Measurements from ENCODE around the gene CTU1. TPM values are rescaled to one million over a fixed set of nuclear protein-coding genes. Genes with fewer than 3 reads are reported as not detected.

Gene CTU1
- total and polyA plus RNA-seq, 10 donors = 1.1 to 8.2 (median 6.0) TPM

DNA sequence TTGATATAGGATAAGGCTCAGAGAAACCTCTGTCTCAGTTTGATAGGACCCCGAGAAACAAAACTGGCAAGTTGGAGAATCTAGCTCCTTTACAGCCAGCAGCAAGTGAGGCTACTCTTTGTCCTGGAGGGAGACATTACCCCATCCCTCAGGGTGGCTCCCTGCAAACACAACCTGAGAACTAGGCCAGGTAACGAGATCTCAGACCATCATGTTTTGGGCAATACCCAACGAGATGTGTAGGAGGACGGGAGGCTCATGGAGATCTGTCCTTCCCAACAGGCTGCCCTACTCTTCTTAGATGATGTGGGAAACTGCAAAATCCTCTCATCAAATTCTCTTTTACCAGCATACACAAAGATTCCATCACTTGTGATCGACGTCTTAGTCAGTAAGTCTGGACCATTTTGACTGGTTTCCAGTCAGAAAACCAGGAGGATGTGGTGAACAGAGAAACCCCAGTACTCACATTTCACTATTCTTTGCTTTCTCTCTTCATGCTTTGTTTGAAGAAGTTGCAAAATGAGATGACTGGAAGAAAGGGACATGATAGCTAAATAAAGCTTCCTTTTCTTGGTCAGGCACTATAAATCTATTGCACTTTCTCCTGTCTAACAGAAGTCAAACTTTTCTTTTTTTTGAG lies 6.0 kb upstream of the CTU1 start:
- intact Hi-C loops (cut with DNase I; ENCODE audit: low total_unique reads) = no loop called here
- Histone ChIP-seq H3K4me3 (no peak overlapping the region), H3K4me1 (peaks cover 0 to 49% (median 5%) of the 10 kb centered on the region in 6 donors), H3K27ac (peak overlapping the region in 7 of 8 donors; percentile 28 to 90 (median 81)), H3K27me3 (replicated peaks in 1 of 7) (peaks cover 0 to 15% (median 0%) of the 10 kb centered on the region in 7 donors), H3K36me3 (no peaks in the 10 kb centered on the region), H3K9me3 (no peaks in the 10 kb centered on the region)
- TF ChIP-seq POLR2AphosphoS5 (IDR thresholded peaks at IDR 0.05) (no peak), POLR2A (IDR thresholded peaks at IDR 0.05) (no peak), CTCF (IDR thresholded peaks at IDR 0.05 in 8 of 11, conservative IDR thresholded peaks at IDR 0.05 in 3 of 11) (no peak)
- 65 to 71% (median 69%) methylated on average over 6 of the region's 6 CpGs for WGBS, 5 donors
- DNase-seq = no peak

DNA sequence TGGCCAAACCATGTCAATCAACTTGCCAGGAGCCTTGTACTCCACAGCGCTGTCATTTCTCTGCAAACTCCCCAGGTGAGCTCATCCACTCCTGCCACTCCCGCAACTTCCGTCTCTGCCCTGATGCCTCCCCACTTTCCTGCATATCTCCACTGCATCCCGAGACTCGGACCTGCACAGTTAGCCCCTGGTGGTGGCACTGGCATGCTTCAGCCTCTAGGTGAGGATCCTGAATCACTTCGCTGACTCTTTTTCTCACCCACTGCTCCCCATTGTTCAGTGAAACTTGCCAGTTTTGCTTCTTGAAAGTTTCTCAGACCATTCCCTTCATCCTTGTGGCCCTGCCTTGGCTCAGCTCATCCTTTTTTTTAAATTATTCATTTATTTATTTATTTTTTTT lies 3.4 kb upstream of the CTU1 start:
- intact Hi-C loops (cut with DNase I; ENCODE audit: low total_unique reads) = no loop called here
- TF ChIP-seq POLR2A (IDR thresholded peaks at IDR 0.05) (no peak), POLR2AphosphoS5 (IDR thresholded peaks at IDR 0.05) (no peak), CTCF (IDR thresholded peaks at IDR 0.05 in 8 of 11, conservative IDR thresholded peaks at IDR 0.05 in 3 of 11) (peak in 3 of 11 experiments; percentile 8 to 22 (median 8))
- Histone ChIP-seq H3K36me3 (no peaks in the 10 kb centered on the region), H3K9me3 (no peaks in the 10 kb centered on the region), H3K27ac (peak overlapping the region in 2 of 8 donors; percentile 87 to 90), H3K4me1 (peaks cover 10 to 68% (median 21%) of the 10 kb centered on the region in 6 donors), H3K4me3 (no peak overlapping the region), H3K27me3 (replicated peaks in 1 of 7) (peaks cover 0 to 15% (median 0%) of the 10 kb centered on the region in 7 donors)
- DNase-seq = no peak
- 52 to 69% (median 58%) methylated on average over 6 of the region's 6 CpGs for WGBS, 5 donors

DNA sequence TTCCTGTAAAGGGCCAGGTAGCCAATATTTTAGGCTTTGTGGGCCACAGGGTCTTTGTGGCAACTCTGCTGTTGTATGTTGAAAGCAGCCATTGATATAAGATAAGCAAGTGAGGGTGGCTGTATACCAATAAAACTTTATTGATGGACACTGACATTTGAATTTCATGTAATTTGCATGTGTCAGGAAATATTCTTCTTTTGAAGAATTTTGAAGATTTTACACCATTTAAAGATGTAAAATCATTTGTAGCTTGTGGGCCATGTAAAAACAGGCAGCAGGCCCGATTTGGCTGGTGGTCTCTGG lies 2.4 kb upstream of the CTU1 start:
- TF ChIP-seq POLR2A (IDR thresholded peaks at IDR 0.05) (no peak), POLR2AphosphoS5 (IDR thresholded peaks at IDR 0.05) (no peak), CTCF (IDR thresholded peaks at IDR 0.05 in 8 of 11, conservative IDR thresholded peaks at IDR 0.05 in 3 of 11) (no peak)
- peaks cover 10 to 75% (median 22%) of the 10 kb centered on the region in 6 donors for H3K4me1 ChIP-seq
- H3K9me3 ChIP-seq = no peaks in the 10 kb centered on the region
- WGBS, 5 donors = 60 to 74% (median 71%) methylated on average over 1 of the region's 1 CpG
- no peak overlapping the region for H3K27ac ChIP-seq
- H3K36me3 ChIP-seq = peaks cover 0 to 4% (median 0%) of the 10 kb centered on the region in 6 donors
- peaks cover 0 to 11% (median 0%) of the 10 kb centered on the region in 7 donors for H3K27me3 ChIP-seq (replicated peaks in 1 of 7)
- DNase-seq = no peak
- no peak overlapping the region for H3K4me3 ChIP-seq
- intact Hi-C loops (cut with DNase I; ENCODE audit: low total_unique reads) = no loop called here

- no peak for DNase-seq
- Histone ChIP-seq H3K4me3 (peak overlapping the region; percentile 74 to 96 (median 84)), H3K4me1 (peaks cover 10 to 68% (median 19%) of the 10 kb centered on the region in 6 donors), H3K27ac (peak overlapping the region in 7 of 8 donors; percentile 32 to 86 (median 78)), H3K27me3 (replicated peaks in 1 of 7) (peaks cover 0 to 4% (median 0%) of the 10 kb centered on the region in 7 donors), H3K9me3 (no peaks in the 10 kb centered on the region), H3K36me3 (peaks cover 0 to 21% (median 4%) of the 10 kb centered on the region in 6 donors)
- 2 to 6% (median 4%) methylated on average over 14 to 15 of the region's 15 CpGs for WGBS, 5 donors
- TF ChIP-seq POLR2AphosphoS5 (IDR thresholded peaks at IDR 0.05) (no peak), CTCF (IDR thresholded peaks at IDR 0.05 in 8 of 11, conservative IDR thresholded peaks at IDR 0.05 in 3 of 11) (peak in 1 of 11 experiments; percentile 25), POLR2A (IDR thresholded peaks at IDR 0.05) (no peak)
- intact Hi-C loops (cut with DNase I; ENCODE audit: low total_unique reads) = no loop called here
Observed at GRCh38 chr19:51108805-51109146, 567 bp upstream of the CTU1 start.
